CD4-positive, alpha-beta T cell treated with Interleukin-17A for 4 hours (primary cell): ENCODE data around the gene PPP1R14C.
"Not testable (repeated sequence)": the region's sequence is repeated elsewhere in the genome, so short reads cannot be mapped to it uniquely, and the experiment has no call there.

Experiments used
- DNase-seq: peaks from one replicate; pipeline ENCODE4 v3.0.0-alpha.2; 2020; ENCODE audit warnings: mixed read lengths

Gene PPP1R14C, protein sequence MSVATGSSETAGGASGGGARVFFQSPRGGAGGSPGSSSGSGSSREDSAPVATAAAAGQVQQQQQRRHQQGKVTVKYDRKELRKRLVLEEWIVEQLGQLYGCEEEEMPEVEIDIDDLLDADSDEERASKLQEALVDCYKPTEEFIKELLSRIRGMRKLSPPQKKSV

DNA sequence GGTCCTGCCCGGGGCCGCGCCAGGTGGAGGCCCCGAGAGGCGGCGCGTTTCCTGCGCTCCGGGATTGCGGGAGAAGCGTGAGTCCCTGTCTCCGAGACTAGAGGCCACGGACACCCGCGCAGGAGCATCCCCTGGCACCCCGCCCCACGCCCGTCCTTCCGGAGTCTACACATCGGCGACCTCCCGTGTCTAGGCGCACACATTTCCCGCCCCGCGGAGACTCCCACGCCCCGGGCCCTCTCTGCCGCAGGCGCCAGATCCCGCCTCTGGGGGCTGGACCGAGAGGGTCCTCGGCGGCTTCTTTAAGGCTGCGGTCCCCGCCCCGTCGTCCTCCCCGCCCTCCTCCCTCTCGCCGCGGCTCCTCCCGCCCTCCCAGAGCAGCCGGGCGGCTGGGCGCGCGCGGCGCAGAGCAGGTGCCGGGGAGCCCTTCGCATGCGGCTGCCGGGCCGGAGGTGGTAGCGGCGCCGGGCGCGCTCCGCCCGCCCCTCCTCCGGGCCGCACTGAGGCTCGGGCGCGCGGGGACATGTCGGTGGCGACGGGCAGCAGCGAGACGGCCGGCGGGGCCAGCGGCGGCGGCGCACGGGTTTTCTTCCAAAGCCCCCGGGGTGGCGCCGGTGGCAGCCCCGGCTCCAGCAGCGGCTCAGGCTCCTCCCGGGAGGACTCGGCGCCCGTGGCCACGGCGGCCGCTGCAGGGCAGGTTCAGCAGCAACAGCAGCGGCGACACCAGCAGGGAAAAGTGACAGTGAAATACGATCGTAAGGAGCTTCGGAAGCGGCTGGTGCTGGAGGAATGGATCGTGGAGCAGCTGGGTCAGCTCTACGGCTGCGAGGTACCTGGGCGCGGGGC, at the start of gene PPP1R14C:
TSS of gene PPP1R14C (plus strand) at position 375 of the 846 bp plus-strand sequence. CDS start at position 524, 149 bp downstream.
- DNase-seq: no peak

DNA sequence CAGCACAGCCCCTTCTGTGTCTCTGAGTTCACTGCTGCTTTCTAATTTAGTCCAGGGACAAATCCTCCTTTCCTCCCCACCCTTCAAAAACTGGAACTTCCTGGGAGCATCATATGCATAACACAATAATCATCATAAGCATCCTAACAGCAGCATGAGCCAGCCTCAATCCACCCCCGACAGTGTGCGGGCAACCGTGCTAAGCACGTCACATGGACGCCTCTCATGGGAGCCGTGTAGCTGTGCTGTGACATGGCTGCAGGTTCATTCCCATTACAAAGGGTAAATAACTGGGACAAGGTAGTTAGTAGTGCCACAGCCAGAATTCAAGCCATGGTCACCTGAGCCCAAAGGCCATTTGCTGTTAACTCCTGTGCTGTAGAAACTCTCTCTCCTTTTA, 49.4 kb upstream of the PPP1R14C start:
- no peak for DNase-seq

DNA sequence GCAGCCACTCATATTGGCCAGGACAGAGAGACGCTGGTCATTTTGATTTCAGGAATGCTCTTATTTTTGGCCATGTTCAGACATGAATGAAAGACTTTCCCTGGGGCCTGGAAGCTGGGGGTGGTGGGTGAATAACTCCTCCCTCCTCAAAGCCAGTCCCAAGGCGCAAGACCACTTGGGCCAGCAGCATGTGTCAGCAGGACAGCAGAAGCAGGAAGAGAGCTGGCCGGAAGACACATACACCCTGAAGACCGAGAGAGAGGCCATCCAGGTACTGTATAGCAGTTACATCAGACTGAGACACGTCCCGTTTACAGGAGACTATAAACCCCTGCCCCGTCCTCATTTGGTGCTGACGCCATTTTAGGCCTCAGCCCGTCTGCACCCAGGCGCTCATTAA, 44.7 kb upstream of the PPP1R14C start:
- DNase-seq: no peak

DNA sequence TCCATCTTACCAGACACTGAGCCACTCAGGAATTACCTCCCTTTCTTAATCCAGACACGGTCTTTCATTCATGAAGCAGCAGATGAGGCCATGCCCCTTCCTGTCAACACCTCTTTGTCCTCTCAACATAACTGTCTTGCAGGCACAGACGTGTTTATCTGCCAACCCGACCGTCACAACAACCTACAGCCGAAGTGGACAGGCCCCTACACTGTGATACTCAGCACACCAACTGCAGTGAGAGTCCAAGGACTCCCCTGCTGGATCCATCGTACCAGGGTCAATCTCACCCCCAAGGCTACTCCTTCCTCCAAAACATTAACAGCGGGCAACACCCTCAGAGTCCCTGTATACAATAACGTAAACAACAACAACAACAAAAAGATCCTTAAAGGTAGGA, 43.3 kb upstream of the PPP1R14C start:
- DNase-seq: no peak

DNA sequence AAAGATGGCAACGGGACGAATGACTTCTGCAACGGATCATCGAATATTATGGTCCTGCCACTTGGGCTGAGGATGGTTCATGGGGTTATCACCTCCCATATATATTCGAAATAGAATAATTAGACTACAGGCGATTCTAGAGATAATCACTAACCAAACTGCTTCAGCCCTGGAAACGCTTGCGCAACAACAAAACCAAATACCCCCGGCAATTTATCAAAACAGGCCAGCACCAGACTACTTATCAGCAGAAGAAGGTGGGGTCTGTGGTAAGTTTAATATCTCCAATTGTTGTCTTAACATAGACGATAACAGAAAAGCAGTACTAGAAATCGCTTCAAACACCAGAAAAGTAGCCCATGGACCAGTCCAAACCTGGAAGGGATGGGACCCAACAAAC, 42.9 kb upstream of the PPP1R14C start:
- DNase-seq: no peak

DNA sequence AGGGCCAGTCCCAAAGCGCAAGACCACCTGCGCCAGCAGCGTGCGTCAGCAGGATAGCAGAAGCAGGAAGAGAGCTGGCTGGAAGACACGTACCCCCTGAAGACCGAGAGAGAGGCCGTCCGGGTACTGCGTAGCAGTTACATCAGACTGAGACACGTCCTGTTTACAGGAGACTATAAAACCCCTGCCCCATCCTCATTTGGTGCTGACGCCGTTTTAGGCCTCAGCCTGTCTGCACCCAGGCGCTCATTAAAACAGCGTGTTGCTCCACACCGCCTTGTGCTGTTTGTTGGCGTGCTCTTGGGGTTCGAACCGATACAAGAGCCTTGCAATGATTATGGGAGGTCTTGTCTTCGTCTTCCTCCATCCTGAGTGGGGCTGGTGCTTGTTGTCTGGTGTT, 42.1 kb upstream of the PPP1R14C start:
- no peak for DNase-seq

DNA sequence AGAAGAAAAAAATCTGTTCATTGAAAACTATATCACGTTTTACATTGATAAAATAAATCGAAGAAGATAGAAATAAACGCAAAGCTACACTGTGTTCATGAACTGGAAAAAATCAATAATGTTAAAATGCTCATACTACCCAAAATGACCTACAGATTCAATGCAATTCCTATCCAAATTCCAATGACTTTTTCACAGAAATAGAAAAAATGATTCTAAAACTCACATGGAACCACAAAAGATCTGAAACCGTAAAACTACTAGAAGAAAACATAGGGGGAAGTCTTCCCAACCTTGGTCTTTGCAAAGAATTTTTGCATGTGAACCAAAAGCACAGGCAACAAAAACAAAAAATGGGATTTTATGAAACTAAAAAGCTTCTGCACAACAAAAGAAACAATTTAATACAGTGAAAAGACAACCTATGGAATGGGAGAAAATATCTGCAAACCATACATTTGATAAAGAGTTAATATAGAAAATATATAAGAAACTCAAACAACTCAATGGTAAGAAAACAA, 40.0 kb upstream of the PPP1R14C start:
- no peak for DNase-seq

DNA sequence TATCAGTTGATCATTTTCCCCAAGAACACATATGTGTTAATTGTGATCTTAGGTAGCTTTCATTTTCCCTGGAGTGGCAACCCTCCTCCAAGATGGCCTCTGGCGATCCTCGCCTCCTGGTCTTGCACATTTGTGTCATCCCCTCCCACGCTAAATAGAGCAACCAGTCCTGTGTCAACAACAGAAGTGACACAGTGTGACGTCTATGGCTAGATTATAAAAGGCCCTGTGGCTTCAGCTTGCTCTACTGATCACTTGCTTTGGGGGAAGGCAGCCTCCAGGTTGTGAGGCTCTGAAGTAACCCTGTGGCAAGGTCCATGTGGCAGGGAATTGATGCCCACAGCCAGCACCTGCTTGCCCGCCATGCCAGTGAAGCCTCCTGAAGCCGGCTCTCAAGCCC, 30.6 kb upstream of the PPP1R14C start:
- no peak for DNase-seq

DNA sequence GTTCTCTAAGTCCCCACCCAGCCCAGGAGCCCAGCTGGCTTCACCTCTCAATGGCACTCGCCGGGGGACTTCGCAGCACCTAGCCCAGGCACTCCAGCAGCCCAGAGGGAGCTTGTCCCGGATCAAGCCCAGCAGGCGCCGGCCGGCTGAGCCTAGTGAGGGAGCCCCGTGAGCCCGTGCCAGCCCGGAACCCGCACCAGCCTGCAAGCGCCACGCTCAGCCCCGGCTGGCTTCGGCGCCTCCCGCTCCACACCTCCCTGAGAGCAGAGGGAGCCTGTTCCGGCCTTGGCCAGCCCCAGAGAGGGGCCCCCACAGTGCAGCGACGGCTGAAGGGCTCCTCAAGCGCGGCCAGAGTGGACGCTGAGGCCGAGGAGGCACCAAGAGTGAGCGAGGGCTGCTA, 27.1 kb upstream of the PPP1R14C start:
- no peak for DNase-seq

DNA sequence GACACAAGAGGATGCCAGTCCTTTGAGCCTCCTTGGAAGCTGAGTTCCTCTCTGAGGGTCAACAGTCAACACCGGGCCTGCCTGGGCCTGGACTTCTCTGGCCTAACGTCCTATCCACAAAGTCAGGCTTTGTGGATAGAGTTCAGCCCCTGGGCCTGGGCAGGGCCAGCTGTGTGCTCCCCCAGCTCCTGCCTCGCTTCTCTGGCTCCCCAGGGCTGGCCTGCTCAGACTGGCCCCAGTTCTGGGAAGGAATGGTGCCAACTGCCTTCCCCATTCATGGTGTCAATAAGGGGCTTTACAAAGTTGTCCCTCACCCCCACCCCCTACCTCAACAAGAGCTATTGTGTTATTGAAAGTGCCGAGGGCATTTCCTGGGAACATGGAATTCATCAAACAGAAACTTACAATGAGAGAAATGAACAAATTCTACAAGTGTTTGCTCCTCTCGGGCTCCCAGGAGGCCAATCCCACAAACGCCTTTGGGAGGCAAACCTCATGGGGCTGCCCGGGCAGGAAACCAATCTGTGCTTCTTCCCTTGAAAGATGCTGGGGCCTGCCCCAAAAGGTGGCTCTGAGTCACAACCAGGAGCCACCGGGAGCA, 26.5 kb upstream of the PPP1R14C start:
- no peak for DNase-seq

DNA sequence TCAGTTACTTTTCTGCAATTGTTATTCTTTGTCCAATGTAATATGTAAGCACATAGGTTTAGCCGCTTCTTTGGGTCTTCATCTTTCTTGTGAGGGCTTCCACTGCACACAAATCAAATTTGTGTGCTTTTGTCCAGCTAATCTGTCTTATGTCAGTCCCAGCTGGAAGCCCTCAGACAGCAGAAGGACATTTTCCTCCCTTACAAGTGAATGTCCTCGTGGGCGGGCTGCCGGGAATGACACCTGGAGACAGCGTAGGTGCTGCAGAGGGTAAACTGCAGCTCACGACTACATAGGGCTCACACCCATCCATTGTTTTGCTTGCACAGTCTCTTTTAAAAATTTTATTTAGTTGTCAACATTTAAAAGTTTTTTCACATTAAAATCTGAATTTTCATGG, 24.6 kb upstream of the PPP1R14C start:
- DNase-seq: no peak

DNA sequence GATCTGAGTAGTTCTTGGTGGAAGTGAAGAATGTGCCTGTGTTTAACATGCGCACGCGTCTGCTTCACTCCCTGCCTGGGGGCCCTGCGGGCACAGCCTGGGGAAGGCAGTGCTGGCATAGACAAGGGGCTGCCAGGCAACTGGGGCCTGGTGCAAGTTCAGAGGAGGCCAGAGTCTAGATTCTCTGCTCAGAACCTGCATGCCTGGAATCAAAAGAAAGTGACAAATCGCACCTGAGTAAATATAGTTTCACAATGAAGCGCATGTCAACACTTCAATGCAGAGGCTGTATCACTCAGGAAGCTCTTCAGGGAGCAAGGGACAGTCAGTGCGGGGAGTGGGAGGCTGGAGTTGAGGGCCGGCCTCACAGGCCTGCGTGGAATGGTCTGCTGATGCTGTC, 24.2 kb upstream of the PPP1R14C start:
- DNase-seq: no peak

DNA sequence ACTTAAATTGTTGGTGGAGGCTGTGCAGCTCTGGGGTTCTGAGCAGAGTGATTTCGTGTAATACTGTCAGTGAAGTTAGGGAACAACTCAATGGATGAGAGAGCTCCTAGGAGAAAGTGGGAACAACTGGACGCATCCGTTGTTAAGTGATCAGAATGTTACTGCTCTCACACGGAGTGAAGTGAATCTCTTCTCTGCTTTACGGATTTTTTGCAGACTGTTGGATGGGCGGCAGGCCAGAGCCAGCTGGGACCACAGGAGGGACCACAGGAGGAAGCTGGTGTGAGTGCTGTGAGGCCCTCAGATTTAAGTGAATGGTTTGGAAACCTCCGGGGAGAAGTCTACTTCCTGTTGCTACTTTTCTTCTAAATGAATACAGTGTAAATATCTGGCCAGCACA, 23.7 kb upstream of the PPP1R14C start:
- no peak for DNase-seq

DNA sequence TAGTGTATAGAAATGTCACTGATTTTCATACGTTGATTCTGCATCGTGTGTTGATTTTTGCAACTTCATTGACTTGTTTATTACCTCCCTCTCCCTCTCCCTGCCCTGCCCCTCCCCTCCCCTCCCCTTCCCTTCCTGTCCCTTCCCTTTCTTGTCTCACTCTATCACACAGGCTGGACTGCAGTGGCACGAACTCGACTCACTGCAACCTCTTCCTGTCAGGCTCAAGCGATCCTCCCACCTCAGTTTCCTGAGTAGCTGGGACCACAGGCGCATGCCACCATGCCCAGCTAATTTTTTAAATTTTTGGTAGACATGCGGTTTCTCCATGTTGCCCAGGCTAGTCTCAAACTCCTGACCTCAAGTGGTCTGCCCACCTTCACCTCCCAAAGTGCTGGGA, 19.2 kb upstream of the PPP1R14C start:
- DNase-seq: no peak

DNA sequence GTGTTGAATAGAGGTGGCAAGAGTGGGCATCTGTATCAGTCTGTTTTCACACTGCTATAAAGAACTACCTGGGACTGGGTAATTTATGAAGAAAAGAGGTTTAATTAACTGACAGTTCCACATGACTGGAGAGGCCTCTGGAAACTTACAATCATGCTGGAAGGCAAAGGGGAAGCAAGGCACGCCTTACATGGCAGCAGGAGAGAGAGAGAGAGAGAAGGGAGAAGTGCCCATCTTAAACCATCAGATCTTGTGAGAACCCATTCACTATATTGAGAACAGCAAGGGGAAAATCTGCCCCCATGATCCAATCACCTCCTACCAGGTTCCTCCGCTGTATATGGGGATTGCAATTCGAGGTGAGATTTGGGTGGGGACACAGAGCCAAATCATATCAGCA, 18.6 kb upstream of the PPP1R14C start:
- no peak for DNase-seq

DNA sequence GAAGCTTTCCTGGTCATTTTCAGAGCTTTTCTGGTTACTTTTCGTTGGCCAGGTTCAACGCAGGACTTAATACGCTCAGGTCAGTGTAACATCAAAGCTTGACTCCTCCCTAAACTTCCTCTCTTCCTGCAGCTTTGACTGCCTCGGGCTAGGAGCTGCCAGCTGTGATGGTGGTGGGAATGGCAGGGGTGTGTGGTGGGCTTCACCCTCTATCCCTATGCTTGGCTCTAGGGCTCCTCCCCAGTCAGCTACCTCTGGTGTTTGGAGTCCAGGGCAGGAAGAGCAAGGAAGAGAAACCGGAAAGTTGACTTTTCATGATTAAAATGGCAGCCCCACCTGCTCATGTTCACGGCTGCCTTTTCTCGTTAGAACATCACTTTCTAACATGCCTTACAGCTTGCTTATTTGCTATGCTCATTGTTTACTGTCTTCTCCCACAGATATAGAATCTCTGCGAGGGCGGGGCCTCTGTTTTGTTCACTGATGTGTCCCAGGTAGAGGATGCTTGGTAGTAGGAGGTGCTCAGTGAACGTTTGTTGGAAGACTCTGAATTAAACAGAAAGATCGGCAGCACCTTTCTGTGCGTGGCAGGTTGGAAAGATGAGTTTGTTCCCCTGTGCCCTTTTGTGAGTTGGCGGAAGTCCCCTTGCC, 16.1 kb upstream of the PPP1R14C start:
- no peak for DNase-seq

DNA sequence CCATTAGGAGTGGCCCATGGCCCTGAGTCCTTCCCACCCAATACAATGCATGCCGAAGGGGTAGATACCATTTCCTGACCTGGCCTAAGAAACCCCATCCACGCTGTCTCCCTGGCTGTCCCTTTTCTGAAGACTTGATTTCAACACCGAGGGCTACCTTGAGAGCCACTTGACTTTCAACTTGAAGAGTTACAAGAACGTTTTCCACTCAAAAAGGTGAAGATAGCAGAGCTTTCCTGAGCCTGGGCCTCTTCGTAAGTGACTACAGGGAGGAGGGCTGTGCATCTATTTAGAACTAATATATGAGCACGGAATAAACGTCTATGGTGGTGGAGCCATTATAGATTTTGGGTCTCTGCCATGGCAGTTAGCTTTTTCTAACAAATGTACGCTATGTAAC, 14.4 kb upstream of the PPP1R14C start:
- no peak for DNase-seq

DNA sequence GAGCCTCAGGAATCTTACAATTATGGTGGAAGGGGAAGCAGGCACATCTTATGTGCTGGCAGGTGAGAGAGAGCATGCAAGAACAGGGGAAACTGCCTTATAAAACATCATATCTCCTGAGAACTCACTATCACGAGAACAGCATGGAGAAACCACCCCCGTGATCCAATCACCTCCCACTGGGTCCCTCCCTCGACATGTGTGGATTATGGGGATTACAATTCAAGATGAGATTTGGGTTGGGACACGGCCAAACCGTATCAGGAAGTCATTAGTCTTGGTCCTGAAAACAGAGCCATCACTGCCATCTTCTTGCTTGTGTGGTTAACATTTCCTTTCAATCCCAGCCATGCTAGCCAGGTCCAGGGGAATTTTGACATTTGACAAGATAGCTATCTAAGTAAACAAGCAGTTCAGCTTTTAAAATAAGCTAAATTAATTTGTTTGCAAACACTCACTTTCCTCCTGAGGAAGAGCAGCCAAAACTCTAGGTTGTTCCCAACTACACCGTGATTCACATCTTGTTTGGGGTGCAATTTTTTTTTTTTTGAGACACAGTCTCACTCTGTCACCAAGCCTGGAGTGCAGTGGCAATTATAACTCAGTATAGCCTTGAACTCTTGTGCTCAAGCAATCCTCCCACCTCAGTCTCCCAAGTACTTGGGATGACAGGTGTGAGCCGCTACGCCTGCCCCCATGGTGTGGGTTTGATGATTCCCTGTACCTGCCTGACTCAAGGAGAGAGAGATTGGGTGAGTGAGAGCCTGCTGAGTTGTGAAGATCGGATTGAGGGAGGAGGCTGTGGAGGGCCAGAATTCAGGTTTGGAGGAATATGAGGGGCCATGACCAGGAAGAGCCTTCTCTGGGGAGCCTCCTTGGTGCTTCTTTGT, 13.0 kb upstream of the PPP1R14C start:
- DNase-seq: no peak

DNA sequence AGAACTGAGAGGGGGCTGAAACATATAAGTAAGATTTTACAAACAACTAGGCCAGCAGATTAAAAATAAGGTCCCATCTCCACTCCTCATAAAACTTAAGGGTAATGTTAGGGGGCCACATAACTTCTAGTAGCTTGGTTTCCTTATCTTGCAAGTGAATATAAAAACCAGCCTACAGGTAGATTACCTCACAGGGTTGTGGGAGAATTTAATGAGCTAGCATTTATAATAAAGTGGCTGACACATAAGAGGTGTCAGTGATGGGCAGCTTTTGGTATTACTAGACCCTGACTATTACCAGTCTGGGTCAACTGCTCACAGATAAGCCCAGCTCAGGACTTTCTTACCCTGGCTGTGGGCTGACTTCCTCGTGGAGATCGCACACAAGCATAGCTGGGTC, 9.2 kb upstream of the PPP1R14C start:
- no peak for DNase-seq

DNA sequence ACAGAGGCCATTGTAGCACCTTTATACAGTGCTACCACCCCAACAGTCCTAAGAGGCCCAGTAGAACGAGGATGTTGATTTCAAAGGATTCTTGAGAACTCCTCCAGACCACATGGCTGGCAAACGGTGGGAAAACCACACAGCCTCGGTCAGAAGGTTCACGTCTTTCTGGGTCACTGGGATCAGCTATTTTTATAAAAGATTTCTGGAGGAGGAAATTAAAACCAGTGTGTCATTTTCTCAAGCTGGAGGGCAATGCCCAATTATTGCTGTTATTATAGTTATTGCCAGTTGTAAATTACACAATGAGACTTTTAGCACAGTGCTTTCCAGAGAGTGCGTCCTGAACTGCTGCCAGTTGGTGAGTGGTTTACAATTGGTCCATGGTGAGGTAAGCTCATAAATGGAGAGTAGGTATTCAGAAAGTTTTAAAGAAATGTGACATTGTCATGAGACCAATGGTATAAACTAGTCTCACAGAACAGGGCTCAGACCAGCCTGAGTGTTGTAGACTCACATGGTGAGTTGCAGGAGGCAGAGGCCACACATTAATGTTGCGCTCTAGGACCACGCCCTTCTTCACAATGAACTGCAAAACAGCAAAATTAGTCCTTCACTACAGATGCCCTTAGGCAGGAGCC, 8.4 kb upstream of the PPP1R14C start:
- no peak for DNase-seq

DNA sequence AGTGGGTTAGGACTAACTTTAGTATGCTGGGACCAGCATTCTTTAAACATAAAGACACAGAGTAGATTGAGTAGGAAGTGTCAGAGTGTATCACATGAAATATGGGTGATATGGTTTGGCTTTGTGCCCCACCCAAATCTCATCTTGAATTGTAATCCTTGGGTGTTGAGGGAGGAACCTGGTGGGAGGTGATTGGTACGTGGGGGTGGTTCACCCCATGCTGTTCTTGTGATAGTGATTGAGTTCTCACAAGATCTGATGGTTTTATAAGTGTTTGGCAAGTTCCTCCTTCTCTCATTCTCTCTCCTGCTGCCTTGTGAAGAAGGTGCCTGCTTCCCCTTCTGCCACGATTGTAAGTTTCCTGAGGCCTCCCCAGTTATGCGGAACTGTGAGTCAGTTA, 5.1 kb upstream of the PPP1R14C start:
- not testable (repeated sequence) for DNase-seq

DNA sequence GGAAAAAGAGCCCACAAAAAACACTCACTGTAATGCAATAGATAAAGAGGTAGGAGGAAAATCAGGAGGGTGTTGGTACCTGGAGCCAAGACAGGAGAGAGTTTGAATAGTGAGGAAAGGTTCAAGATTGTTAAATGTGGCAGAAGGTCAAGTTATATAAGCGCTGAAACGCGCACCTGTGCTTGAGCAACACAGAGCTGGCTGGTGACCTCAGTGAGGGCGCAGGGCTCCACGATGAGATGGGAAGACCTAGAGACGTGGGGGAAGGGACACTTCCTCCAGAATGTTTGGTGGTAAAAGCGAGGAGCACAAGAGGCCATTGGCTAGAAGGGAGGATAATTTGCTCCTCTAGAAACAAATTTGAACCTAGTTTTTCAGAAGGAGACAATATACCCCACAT, 4.2 kb upstream of the PPP1R14C start:
- no peak for DNase-seq
